NCI-H1417 treated with DMSO at 0.1 percent for 48 hours (cell line): Measurements from ENCODE around the gene HIVEP3.

Experiments used
- DNase-seq: peaks from one replicate; lab custom pipeline; 2025; lab: John Stamatoyannopoulos, UW

The HIVEP3 gene

GRCh38 chr1:41613689-41614574 lies 304.8 kb downstream of the HIVEP3 start:
- DNase-seq, result no peak

GRCh38 chr1:41612953-41613352 lies 305.8 kb downstream of the HIVEP3 start:
- no peak for DNase-seq

- DNase-seq, result no peak
Measured at GRCh38 chr1:41611932-41612450, 306.7 kb downstream of the HIVEP3 start.

GRCh38 chr1:41611068-41611931 lies 307.4 kb downstream of the HIVEP3 start:
- DNase-seq, result no peak

GRCh38 chr1:41610361-41610760 lies 308.4 kb downstream of the HIVEP3 start:
- no peak for DNase-seq

- no peak for DNase-seq
Measured at GRCh38 chr1:41609166-41609883, 309.4 kb downstream of the HIVEP3 start.

- no peak for DNase-seq
Measured at GRCh38 chr1:41608211-41608610, 310.5 kb downstream of the HIVEP3 start.

GRCh38 chr1:41607808-41608207 lies 310.9 kb downstream of the HIVEP3 start:
- no peak for DNase-seq

- no peak for DNase-seq
Measured at GRCh38 chr1:41599912-41600311, 318.8 kb downstream of the HIVEP3 start.

- DNase-seq, result no peak
Measured at GRCh38 chr1:41598325-41598724, 320.4 kb downstream of the HIVEP3 start.

- no peak for DNase-seq
Measured at GRCh38 chr1:41592451-41593125, 326.1 kb downstream of the HIVEP3 start.

- no peak for DNase-seq
Measured at GRCh38 chr1:41591891-41592290, 326.8 kb downstream of the HIVEP3 start.

- DNase-seq, result no peak
Measured at GRCh38 chr1:41590331-41590730, 328.4 kb downstream of the HIVEP3 start.

GRCh38 chr1:41589395-41589794 lies 329.3 kb downstream of the HIVEP3 start:
- DNase-seq, result no peak

GRCh38 chr1:41588334-41588875 lies 330.3 kb downstream of the HIVEP3 start:
- no peak for DNase-seq

- no peak for DNase-seq
Measured at GRCh38 chr1:41587791-41588190, 330.9 kb downstream of the HIVEP3 start.

- DNase-seq, result no peak
Measured at GRCh38 chr1:41586230-41586629, 332.5 kb downstream of the HIVEP3 start.

GRCh38 chr1:41583658-41584547 lies 334.8 kb downstream of the HIVEP3 start:
- DNase-seq, result no peak

- no peak for DNase-seq
Measured at GRCh38 chr1:41582851-41583657, 335.7 kb downstream of the HIVEP3 start.
